ENCODE results near the gene PHF24. TPM values are rescaled to one million over a fixed set of nuclear protein-coding genes. Genes with fewer than 3 reads are reported as not detected.

The PHF24 gene
- total RNA-seq, 1 experiment from 2014 or later = 0.47 TPM

GRCh38 chr9:34996181-34996904 is 38.3 kb downstream of the PHF24 start (continued):
- TF ChIP-seq CBX3 (IDR thresholded peaks at IDR 0.05; ENCODE audit: low read depth) (no peak), RAD21 (IDR thresholded peaks at IDR 0.05; ENCODE audit: low read depth) (no peak), SRF (IDR thresholded peaks at IDR 0.05; ENCODE audit: low read depth) (no peak), FOSL1 (IDR thresholded peaks at IDR 0.05; ENCODE audit: low read depth) (no peak), SIN3A (IDR thresholded peaks at IDR 0.05; ENCODE audit: low read depth) (no peak), CEBPB (IDR thresholded peaks at IDR 0.05; ENCODE audit: low read depth) (no peak)
- TF ChIP-seq, protein P1, sequence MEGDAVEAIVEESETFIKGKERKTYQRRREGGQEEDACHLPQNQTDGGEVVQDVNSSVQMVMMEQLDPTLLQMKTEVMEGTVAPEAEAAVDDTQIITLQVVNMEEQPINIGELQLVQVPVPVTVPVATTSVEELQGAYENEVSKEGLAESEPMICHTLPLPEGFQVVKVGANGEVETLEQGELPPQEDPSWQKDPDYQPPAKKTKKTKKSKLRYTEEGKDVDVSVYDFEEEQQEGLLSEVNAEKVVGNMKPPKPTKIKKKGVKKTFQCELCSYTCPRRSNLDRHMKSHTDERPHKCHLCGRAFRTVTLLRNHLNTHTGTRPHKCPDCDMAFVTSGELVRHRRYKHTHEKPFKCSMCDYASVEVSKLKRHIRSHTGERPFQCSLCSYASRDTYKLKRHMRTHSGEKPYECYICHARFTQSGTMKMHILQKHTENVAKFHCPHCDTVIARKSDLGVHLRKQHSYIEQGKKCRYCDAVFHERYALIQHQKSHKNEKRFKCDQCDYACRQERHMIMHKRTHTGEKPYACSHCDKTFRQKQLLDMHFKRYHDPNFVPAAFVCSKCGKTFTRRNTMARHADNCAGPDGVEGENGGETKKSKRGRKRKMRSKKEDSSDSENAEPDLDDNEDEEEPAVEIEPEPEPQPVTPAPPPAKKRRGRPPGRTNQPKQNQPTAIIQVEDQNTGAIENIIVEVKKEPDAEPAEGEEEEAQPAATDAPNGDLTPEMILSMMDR (IDR thresholded peaks at IDR 0.05 in 2 of 3, conservative IDR thresholded peaks at IDR 0.05 in 1 of 3; ENCODE audit: borderline replicate concordance in 1 of 3, insufficient read depth in 1 of 3, low read depth in 2 of 3, low read length in 2 of 3) = no peak

DNA sequence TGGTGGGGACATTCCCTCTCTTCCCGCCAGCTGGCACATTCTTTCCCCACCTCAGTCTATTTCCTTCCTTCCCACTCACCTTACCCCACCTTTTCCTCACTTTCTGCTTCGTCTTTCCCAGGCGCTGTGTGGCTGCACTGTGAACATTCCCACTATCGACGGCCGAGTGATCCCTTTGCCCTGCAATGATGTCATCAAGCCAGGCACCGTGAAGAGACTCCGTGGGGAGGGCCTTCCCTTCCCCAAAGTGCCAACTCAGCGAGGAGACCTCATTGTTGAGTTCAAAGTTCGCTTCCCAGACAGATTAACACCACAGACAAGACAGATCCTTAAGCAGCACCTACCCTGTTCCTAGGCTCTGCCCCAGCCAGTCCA is 38.8 kb downstream of the PHF24 start:
- Histone ChIP-seq H3K4me1 (ENCODE audit: control insufficient read depth in 1 of 2, insufficient read depth in 2 of 2, low read length in 2 of 2) (peaks cover 15 to 43% of the 10 kb centered on the region in 2 experiments), H3K9me3 (ENCODE audit: control insufficient read depth in 1 of 2, insufficient read depth in 1 of 2, low read depth in 1 of 2, low read length in 2 of 2) (no peaks in the 10 kb centered on the region), H3K79me2 (ENCODE audit: insufficient read depth, low read length) (no peaks in the 10 kb centered on the region), H3K27me3 (ENCODE audit: insufficient read depth, low read length) (no peaks in the 10 kb centered on the region), H3K4me3 (replicated peaks in 1 of 2; ENCODE audit: low read depth in 1 of 2, low read length in 2 of 2) (no peak overlapping the region), H3K4me2 (ENCODE audit: low read length) (no peak overlapping the region), H3K9me2 (ENCODE audit: insufficient read depth) (no peaks in the 10 kb centered on the region), H2AFZ (ENCODE audit: low read depth, low read length, poor library complexity, severe bottlenecking) (no peak overlapping the region), H3K9ac (ENCODE audit: low read length) (no peak overlapping the region), H4K20me1 (ENCODE audit: insufficient read depth) (no peaks in the 10 kb centered on the region), H3K36me3 (ENCODE audit: control insufficient read depth in 1 of 2, insufficient read depth in 2 of 2, low read length in 2 of 2) (0 out of 4 replicates have a peak, but pooled peaks cover 0 to 2% of the 10 kb centered on the region in 2 experiments), H3K27ac (ENCODE audit: low read depth, low read length) (no peak overlapping the region)
- TF ChIP-seq YY1 (IDR thresholded peaks at IDR 0.05; ENCODE audit: extremely low read depth, insufficient replicate concordance, low read depth, low read length) (no peak), TCF7L2 (IDR thresholded peaks at IDR 0.05; ENCODE audit: borderline replicate concordance, extremely low read depth, insufficient read depth, insufficient read length) (no peak), MAX (IDR thresholded peaks at IDR 0.05) (no peak), ELF1 (IDR thresholded peaks at IDR 0.05; ENCODE audit: borderline replicate concordance, low read depth) (no peak), SP1 (IDR thresholded peaks at IDR 0.05; ENCODE audit: low read depth) (no peak), RAD21 (IDR thresholded peaks at IDR 0.05; ENCODE audit: low read depth) (no peak), CBX3 (IDR thresholded peaks at IDR 0.05; ENCODE audit: low read depth) (no peak), EGR1 (IDR thresholded peaks at IDR 0.05; ENCODE audit: low read depth) (no peak), SIN3A (IDR thresholded peaks at IDR 0.05; ENCODE audit: low read depth) (no peak), POLR2AphosphoS5 (IDR thresholded peaks at IDR 0.05; ENCODE audit: low read depth, low read length) (no peak)
- ChIA-PET CTCF (interaction anchor here (0.7 kb wide), 1 partner anchor 55 kb away, joined by 3 read pairs; no protein-coding TSS in a partner anchor), POLR2A (no interaction called here), RAD21 (ENCODE audit: low non-redundant PET in 1 of 2, low total read pairs in 2 of 2, uncharacterized antibody in 2 of 2, unreplicated experiment in 2 of 2) (no interaction called here)
- no TSS peak for BruUV-seq (replicated peaks)
- no peak for ATAC-seq
- intact Hi-C loops (cut with micrococcal nuclease) = no loop called here
- DNase-seq (ENCODE audit: low read depth, low spot score) = no peak
